ENCODE measurements around the gene PRH1. TPM values are rescaled to one million over a fixed set of nuclear protein-coding genes. Genes with fewer than 3 reads are reported as not detected.

PRH1 gene
- total RNA-seq (2014; rRNA removed; shearing (Covaris generic)), result 7.4 and 9.9 TPM in 2 replicates

GRCh38 chr12:10884086-10884725, at the start of gene PRH1:
Gene PRH1 (minus strand): TSS chr12:10884255. CDS start chr12:10884217, 38 bp downstream.
- no peak for DNase-seq (ENCODE audit: low spot score)

- no peak for DNase-seq (ENCODE audit: low spot score)
Measured at GRCh38 chr12:10928746-10929286, 44.8 kb upstream of the PRH1 start, which contains the start of gene PRH2. Gene PRH2 (plus strand): TSS chr12:10929236. CDS start chr12:10929274, 38 bp downstream.

DNA sequence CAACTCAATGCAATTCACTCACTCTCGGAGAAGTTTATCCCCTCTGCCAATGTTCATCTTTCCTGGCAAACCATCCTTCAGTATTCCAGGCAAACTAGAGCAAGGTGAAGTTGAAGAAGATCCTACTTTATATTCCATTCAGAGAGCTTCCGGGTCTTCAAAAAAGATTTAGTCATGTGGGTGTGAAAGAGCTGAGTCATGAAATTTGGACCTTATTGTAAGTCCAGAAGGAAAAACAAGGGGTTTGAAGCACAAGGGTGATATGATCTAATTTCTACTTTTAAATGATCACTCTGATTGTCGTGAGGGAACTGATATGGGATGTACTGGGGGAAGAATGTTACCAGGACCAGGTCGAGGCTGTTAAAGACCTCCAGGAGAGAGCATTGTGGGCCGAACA, 42.2 kb upstream of the PRH1 start:
- DNase-seq (ENCODE audit: low spot score), result no peak

DNA sequence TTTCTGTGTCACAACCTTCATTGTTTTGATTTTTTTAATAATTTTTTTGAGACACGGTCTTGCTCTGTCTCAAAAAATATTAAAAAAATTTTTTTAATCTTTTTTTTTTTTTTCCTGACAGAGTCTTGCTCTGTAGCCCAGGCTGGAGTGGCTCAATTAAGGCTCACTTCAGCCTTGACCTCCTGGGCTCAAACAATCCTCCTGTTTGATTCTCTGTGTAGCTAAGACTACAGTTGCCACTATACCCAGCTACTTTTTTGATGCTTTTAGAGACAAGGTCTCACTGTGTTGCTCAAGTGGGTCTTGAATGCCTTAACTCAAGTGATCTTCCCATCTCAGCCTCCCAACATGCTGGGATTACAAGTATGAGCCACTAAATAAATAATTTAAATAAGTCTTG, 35.8 kb upstream of the PRH1 start:
- DNase-seq (ENCODE audit: low spot score), result no peak

GRCh38 chr12:10910380-10910779, 26.3 kb upstream of the PRH1 start:
- no peak for DNase-seq (ENCODE audit: low spot score)

DNA sequence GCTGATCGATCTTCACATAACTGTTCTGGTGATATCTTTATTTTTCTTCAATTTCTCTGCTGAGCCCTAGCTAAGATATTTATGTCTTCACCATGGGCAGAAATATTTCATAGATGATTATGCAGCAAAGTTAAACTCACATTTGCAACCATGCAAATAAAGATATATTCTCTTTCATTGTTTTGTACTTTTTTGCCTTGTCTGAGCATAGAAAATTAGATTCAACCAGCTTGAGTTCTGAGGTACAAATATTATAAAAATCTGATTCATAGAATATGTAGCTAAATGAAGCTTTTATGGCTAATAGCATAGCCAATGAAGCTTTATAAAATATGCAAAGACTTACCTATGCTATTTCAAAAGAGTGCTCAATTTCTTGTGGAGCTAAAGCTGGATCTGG, 25.4 kb upstream of the PRH1 start, which contains the start of gene TAS2R13:
TAS2R13 (minus strand) TSS at position 101 of the 400 bp plus-strand sequence. CDS start 264 bp downstream, outside the sequence.
- DNase-seq (ENCODE audit: low spot score), result no peak

- no peak for DNase-seq (ENCODE audit: low spot score)
Measured at GRCh38 chr12:10904686-10905085, 20.6 kb upstream of the PRH1 start.

DNA sequence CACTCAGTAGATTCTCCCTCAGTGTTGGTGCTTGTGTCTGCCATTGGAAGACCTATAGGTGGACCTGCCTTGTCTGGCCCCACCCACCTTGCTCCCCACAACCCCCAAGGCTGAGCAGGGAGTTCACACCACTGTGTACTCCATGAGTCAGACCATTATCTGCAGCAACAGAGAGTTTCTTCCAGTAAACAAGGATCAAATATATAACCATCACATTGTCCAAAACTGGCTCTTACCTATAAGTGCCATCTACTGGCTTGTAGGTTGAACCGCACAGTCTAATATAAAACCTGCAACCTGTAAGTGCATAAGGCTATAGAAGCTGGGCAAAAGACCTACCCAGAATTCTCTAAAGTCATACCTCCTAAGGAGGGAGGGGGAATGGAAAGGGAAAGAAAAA, 17.4 kb upstream of the PRH1 start:
- peak; percentile 29 for DNase-seq (ENCODE audit: low spot score)

DNA sequence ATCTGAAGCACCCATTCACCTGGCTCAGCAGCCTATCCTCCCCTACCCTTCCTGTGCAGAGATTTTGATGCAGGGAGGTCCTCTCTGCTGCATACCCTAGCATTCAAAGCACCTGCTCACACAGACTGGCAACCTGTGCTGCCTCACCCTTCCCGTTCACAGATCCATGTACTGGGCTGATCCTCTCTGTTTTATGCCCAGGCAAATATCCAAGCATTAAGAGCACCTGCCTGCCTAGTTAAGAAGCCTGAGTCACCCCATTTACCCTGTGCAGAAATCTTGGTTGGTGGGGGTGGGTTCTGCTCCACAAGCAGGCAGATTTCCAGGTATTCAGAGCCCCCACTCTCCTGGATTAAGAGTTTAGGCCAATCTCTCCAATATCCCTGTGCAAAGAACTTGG, 16.9 kb upstream of the PRH1 start:
- DNase-seq (ENCODE audit: low spot score), result no peak

DNA sequence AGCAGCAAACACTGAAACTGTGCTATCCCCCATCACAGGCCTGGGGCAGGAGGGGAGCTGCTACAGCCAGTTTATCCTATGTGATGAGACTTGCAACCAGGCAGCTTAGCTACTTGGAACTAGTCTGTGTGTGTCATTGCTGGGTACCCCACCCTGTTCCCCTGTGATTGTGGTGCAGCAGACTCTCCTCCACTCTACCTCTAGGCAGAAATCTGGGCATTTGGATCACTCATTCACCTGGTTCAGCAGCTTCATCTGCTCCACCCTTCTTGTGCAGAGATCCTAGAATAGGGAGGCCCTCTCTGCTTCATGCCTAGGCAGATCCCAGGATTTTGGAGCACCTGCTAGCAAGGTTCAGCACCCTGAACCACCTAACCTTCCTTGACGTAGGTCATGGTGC, 16.5 kb upstream of the PRH1 start:
- DNase-seq (ENCODE audit: low spot score), result no peak

DNA sequence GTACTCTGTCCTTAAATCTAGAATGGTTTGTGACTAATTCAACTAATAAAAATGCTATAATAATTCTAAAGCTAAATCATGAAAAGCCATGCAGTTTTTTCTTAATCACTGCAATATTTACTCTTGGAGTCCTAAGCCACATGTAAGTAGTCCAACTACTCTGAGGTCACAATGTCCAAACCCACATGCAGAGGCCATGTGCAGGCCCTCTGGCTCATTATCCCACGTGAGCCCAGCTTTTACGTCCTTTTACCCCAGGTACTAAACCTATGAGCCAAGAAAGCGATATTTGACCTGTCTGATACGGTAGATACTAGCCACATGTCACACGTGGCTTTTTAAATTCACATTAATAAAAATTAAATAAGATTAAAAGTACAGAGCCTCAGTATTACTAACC, 12.8 kb upstream of the PRH1 start:
- no peak for DNase-seq (ENCODE audit: low spot score)

DNA sequence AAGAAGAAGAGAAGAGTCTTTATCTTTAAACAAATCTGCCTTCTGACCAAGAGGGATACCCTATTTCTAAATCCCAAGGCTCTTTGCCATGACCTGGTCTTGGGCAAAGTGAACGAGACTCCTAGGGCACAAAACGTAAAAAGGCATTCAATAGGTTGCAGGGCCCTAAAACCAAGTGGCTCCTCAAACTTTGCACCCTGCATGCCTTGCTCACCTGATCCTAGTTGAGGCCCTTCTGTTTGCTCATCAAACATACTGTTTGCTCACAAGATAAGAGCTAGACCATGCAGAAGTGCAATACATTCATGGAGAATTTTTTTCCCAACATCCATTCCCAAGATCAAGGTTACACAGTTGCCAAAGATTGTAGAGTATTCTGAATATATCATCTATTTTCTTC, 7.9 kb upstream of the PRH1 start:
- DNase-seq (ENCODE audit: low spot score), result no peak

- DNase-seq (ENCODE audit: low spot score), result no peak
Measured at GRCh38 chr12:10889226-10889625, 5.2 kb upstream of the PRH1 start.

DNA sequence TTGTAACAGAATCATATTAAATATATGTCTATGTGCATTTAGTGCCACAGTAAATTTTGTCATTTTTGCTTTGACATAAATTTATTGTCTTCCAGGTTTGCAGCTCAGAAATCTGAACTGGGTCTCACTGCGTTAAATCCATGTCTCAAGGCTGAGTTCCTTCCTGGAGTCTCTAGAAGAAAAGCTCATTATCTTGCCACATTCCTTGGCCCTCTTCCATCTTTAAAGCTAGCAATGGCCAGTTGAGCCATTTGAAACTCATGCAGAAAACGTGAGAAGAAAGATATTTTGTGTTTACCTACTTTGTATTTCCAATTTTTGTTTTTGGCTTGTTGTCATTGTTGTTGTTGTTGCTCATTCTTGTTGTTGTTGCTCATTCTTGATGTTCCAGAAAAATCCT, 10.7 kb downstream of the PRH1 start:
- DNase-seq (ENCODE audit: low spot score), result no peak

- DNase-seq (ENCODE audit: low spot score), result no peak
Measured at GRCh38 chr12:10867381-10867780, 16.7 kb downstream of the PRH1 start.

DNA sequence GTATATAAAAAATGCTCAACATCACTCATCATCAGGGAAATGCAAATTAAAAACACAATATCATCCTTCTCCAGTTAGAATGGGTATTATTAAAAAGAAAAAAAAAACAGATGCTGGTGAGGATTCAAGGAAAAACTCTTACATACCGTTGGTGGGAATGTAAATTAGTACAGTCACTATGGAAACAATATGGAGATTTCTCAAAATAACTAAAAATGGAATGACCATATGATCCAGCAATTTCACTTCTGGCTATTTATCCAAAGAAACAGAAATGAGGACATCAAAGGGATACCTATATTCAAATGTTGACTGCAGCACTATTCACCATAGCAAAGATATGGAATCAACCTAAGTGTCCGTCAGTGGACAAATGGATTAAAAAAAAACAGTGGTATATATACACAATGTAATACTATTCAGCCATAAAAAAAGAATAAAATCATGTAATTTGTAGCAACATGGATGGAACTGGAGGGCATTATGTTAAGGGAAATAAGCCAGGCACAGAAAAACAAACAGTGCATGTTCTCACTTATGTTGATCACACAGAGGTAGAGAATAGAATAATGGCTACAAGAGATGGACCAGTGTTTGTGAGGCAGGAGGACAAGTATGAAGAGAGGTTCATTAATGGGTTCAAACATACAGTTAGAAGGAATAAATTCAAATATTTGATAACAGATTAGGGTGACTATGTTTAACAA, 20.4 kb downstream of the PRH1 start:
- DNase-seq (ENCODE audit: low spot score), result no peak

- DNase-seq (ENCODE audit: low spot score), result no peak
Measured at GRCh38 chr12:10861366-10861765, 22.7 kb downstream of the PRH1 start.

DNA sequence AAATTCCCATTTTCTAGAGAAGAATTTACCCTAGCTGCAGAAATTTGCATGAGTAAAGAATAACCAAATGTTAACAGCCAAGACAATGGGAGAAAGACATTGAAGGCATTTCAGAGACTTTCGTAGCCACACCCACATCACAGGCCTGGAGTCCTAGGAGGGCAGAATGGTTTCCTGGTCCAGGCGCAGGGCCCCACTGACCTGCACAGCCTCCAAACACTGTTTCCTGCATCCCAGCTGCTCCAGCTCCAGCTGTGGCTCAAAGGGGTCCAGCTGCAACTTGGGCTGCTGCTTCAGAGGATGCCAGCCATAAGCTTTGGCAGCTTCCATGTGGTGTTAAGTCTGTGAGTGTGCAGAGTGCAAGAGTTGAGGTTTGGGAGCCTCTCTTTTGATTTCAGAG, 28.2 kb downstream of the PRH1 start:
- no peak for DNase-seq (ENCODE audit: low spot score)

DNA sequence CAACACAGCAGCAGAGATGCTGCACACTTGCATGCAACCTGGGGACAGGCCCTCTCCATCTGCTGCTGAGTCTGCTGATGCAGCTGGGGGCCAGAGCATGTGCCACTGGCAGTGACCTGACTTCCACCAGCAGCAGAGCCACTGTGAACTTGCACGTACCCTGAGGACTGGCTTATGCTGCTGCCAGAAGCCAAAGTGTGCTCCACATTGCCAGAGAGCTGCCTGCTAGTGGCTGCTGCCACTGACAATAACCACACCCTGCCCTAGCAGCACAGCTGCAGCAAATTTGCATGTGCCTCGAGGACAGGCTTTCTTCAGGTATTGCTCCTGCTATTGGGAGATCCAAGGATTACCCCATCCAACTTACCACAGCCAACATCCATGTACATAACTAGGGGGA, 30.3 kb downstream of the PRH1 start:
- no peak for DNase-seq (ENCODE audit: low spot score)

- DNase-seq (ENCODE audit: low spot score), result no peak
Measured at GRCh38 chr12:10851243-10851858, 32.7 kb downstream of the PRH1 start.

DNA sequence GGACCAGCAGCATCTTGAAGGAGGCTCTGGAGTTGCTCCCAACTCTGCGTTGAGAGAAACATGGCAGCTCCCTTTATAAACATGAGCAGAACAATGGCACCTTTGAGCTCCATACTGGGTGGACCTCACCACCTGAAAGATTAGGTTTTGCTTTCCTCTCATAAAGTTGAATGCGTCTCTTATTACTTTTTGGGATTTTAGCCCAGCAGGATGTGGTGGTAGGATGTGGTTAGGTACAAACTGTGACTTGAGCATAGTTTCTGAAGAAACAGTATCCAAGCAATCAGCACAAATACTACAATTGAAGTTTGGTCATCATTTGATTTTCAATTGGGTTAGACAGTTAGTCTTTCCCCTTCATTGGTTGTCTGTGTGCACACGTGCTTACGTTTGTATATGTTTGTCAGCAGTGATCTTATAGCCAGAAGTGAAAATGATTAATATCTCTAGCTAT, 34.6 kb downstream of the PRH1 start, which contains the start of gene PRR4:
PRR4 (minus strand) TSS at position 51 of the 454 bp plus-strand sequence; CDS start at position 13, 38 bp downstream.
- peak; percentile 70 for DNase-seq (ENCODE audit: low spot score)

GRCh38 chr12:10847744-10848143, 36.3 kb downstream of the PRH1 start:
- no peak for DNase-seq (ENCODE audit: low spot score)
